IMR-90 (cell line): ENCODE results near the gene AADACL4. TPM values are rescaled to one million over a fixed set of nuclear protein-coding genes. Genes with fewer than 3 reads are reported as not detected.

ENCODE experiments used
- ATAC-seq: fragments of 200-7000 bp; cut with Tn5 transposase; 2 replicates; pipeline ENCODE4 v1.9.1; 2020; ENCODE audit warnings: low read depth, mild to moderate bottlenecking, moderate library complexity
- BruUV-seq: library from RNA; stranded (reverse); fragments of 400-500 nt; replicated peaks from 2 replicates; lab custom pipeline; 2021; lab: Mats Ljungman, UMichigan
- CTCF ChIA-PET: fragments of 300-600 bp; formaldehyde crosslinking; extraction: SDS; loops from one replicate; lab custom pipeline; 2021; ENCODE audit warnings: antibody characterized with exemption; lab: Yijun Ruan, JAX
- POLR2A ChIA-PET: fragments of 300-600 bp; sonication (Branson Sonifier 250); formaldehyde crosslinking; loops from one replicate; lab custom pipeline; 2022; ENCODE audit warnings: antibody characterized with exemption; ENCODE audit not compliant: unreplicated experiment; lab: Charles Lee
- DNase-seq: peaks from one replicate; pipeline ENCODE4 v3.0.0; 2013
- H2AFZ ChIP-seq: replicated peaks from 2 replicates; pipeline ENCODE3; 2013; ENCODE audit warnings: low read length, mild to moderate bottlenecking; ENCODE audit not compliant: poor library complexity
- H2AK5ac ChIP-seq: 2 replicates; pipeline ENCODE4 v1.6.1; 2013; ENCODE audit warnings: low read depth, low read length, inconsistent platforms
- H2AK9ac ChIP-seq: replicated peaks from 2 replicates; pipeline ENCODE3; 2013; ENCODE audit warnings: mild to moderate bottlenecking, low read depth, low read length, moderate library complexity; ENCODE audit not compliant: poor library complexity
- H2BK120ac ChIP-seq: 2 replicates; pipeline ENCODE4 v1.6.1; 2013; ENCODE audit warnings: low read depth, low read length, inconsistent platforms
- H2BK15ac ChIP-seq: 3 replicates; pipeline ENCODE4 v1.6.1; 2013; ENCODE audit warnings: low read depth, low read length, inconsistent platforms
- H2BK20ac ChIP-seq: 2 replicates; pipeline ENCODE4 v1.6.1; 2013; ENCODE audit warnings: low read depth, mild to moderate bottlenecking, inconsistent platforms, low read length, moderate library complexity
- H2BK5ac ChIP-seq: 2 replicates; pipeline ENCODE4 v1.6.1; 2013; ENCODE audit warnings: mild to moderate bottlenecking, low read depth, low read length, inconsistent platforms; ENCODE audit not compliant: poor library complexity, severe bottlenecking
- H3K14ac ChIP-seq: replicated peaks from 2 replicates; pipeline ENCODE4 v1.6.1; 2013; ENCODE audit warnings: low read depth, low read length, inconsistent platforms
- H3K18ac ChIP-seq: 2 replicates; pipeline ENCODE4 v1.6.1; 2013; ENCODE audit warnings: low read depth, low read length, control low read depth
- H3K23ac ChIP-seq: 2 replicates; pipeline ENCODE4 v1.6.1; 2013; ENCODE audit warnings: low read depth, low read length, inconsistent platforms
- H3K27ac ChIP-seq: 2 replicates; pipeline ENCODE4 v1.5.1; 2013; ENCODE audit warnings: mild to moderate bottlenecking, control low read depth, low read length; ENCODE audit not compliant: insufficient read depth
- H3K27me3 ChIP-seq: 2 replicates; pipeline ENCODE4 v1.6.1; 2013; ENCODE audit warnings: low read length; ENCODE audit not compliant: control insufficient read depth, insufficient read depth
- H3K36me3 ChIP-seq: 2 replicates; pipeline ENCODE4 v1.6.1; 2013; ENCODE audit warnings: low read length, mixed read lengths; ENCODE audit not compliant: control insufficient read depth, insufficient read depth
- H3K4ac ChIP-seq: 2 replicates; pipeline ENCODE4 v1.6.1; 2013; ENCODE audit warnings: low read depth, low read length, inconsistent platforms
- H3K4me1 ChIP-seq: 2 replicates; pipeline ENCODE4 v1.6.1; 2013; ENCODE audit warnings: low read length, mixed read lengths; ENCODE audit not compliant: control insufficient read depth, insufficient read depth
- H3K4me2 ChIP-seq: 2 replicates; pipeline ENCODE4 v1.6.1; 2013; ENCODE audit warnings: low read depth, mild to moderate bottlenecking, control low read depth, low read length, moderate library complexity
- H3K4me3 ChIP-seq: 2 replicates; pipeline ENCODE4 v1.5.1; 2013; ENCODE audit warnings: low read depth, mild to moderate bottlenecking, control low read depth, low read length, moderate library complexity; ENCODE audit not compliant: insufficient read depth
- H3K56ac ChIP-seq: 2 replicates; pipeline ENCODE4 v1.6.1; 2013; ENCODE audit warnings: low read length, inconsistent platforms; ENCODE audit not compliant: insufficient read depth; ENCODE audit errors: extremely low read depth
- H3K79me1 ChIP-seq, 2 experiments: 2 replicates each; pipeline ENCODE4 v1.6.1; 2013; ENCODE audit warnings: low read length in 2 of 2, inconsistent platforms in 1 of 2, low read depth in 1 of 2
- H3K9ac ChIP-seq: 2 replicates; pipeline ENCODE4 v1.6.1; 2013; ENCODE audit warnings: low read depth, low read length, control low read depth
- H3K9me1 ChIP-seq: 2 replicates; pipeline ENCODE4 v1.6.1; 2013; ENCODE audit warnings: low read length, inconsistent platforms; ENCODE audit not compliant: insufficient read depth
- H3K9me3 ChIP-seq: 2 replicates; pipeline ENCODE4 v1.6.1; 2013; ENCODE audit warnings: low read length; ENCODE audit not compliant: control insufficient read depth, insufficient read depth
- H4K20me1 ChIP-seq: 2 replicates; pipeline ENCODE4 v1.6.1; 2013; ENCODE audit warnings: low read length, inconsistent platforms; ENCODE audit not compliant: insufficient read depth
- H4K5ac ChIP-seq: 2 replicates; pipeline ENCODE4 v1.6.1; 2013; ENCODE audit warnings: mild to moderate bottlenecking, low read depth, low read length, control low read depth
- H4K8ac ChIP-seq, 2 experiments: 2 replicates each; pipeline ENCODE4 v1.6.1; 2013; ENCODE audit warnings: low read depth in 2 of 2, low read length in 2 of 2, control low read depth in 1 of 2, inconsistent platforms in 1 of 2
- H4K91ac ChIP-seq: 2 replicates; pipeline ENCODE4 v1.6.1; 2013; ENCODE audit warnings: low read depth, low read length, inconsistent platforms; ENCODE audit not compliant: insufficient read depth
- CTCF ChIP-seq: conservative IDR thresholded peaks from 2 replicates; pipeline ENCODE4 v1.5.1; 2012; ENCODE audit warnings: mild to moderate bottlenecking, low read depth, low read length, improper control_type of control experiment
- FOS ChIP-seq: fragments of 150-350 bp; IDR thresholded peaks from 2 replicates; pipeline ENCODE4 v1.6.1; 2016; ENCODE audit warnings: low read depth, low read length
- MAFK ChIP-seq: IDR thresholded peaks from 2 replicates; pipeline ENCODE4 v1.6.1; 2012; ENCODE audit warnings: low read depth, low read length, improper control_type of control experiment
- MAZ ChIP-seq: IDR thresholded peaks from 2 replicates; pipeline ENCODE4 v1.6.1; 2012; ENCODE audit warnings: low read depth, mild to moderate bottlenecking, low read length, improper control_type of control experiment, moderate library complexity, borderline replicate concordance
- MXI1 ChIP-seq: IDR thresholded peaks from 2 replicates; pipeline ENCODE4 v1.6.1; 2012; ENCODE audit warnings: low read depth, mild to moderate bottlenecking, low read length, moderate library complexity, borderline replicate concordance
- NFE2L2 ChIP-seq: fragments of 150-350 bp; IDR thresholded peaks from 2 replicates; pipeline ENCODE4 v1.6.1; 2016; ENCODE audit warnings: low read depth, mild to moderate bottlenecking, low read length
- POLR2A ChIP-seq: IDR thresholded peaks from 2 replicates; pipeline ENCODE4 v1.6.1; 2012; ENCODE audit warnings: mild to moderate bottlenecking, low read depth, low read length
- RAD21 ChIP-seq: IDR thresholded peaks from 2 replicates; pipeline ENCODE4 v1.6.1; 2012; ENCODE audit warnings: low read length, improper control_type of control experiment
- RCOR1 ChIP-seq: IDR thresholded peaks from 2 replicates; pipeline ENCODE4 v1.6.1; 2012; ENCODE audit warnings: mild to moderate bottlenecking, low read length, improper control_type of control experiment; ENCODE audit not compliant: insufficient replicate concordance
- SMC3 ChIP-seq: fragments of 150-350 bp; IDR thresholded peaks from 2 replicates; pipeline ENCODE4 v1.6.1; 2016; ENCODE audit warnings: low read depth, mild to moderate bottlenecking, antibody characterized with exemption, low read length, moderate library complexity
- WGBS, 2 experiments: methylation state at CpG; one replicate each; pipeline versions ENCODE4 v1.1.5 to v1.1.7; 2013; ENCODE audit warnings: missing lambda C conversion rate in 2 of 2; ENCODE audit not compliant: insufficient read length in 1 of 2; ENCODE audit errors: extremely low coverage in 2 of 2; 5-methylcytosine and 5-hydroxymethylcytosine counted together
- dilution Hi-C: fragments of 300-500 bp; cut with HindIII; formaldehyde crosslinking; loops from one replicate; pipeline ENCODE4 v1.14.3; 2018; ENCODE audit warnings: low sequenced_read_pairs; ENCODE audit not compliant: unreplicated experiment
- in situ Hi-C: fragments of 300-500 bp; cut with MboI; formaldehyde crosslinking; loops from 3 replicates; pipeline ENCODE4 v1.14.3; 2019; ENCODE audit warnings: low sequenced_read_pairs, inconsistent platforms, mixed read lengths
- intact Hi-C: fragments of 100-400 bp; cut with micrococcal nuclease; formaldehyde crosslinking; loops from 2 replicates; pipeline ENCODE4 v1.10.0; 2022
- polyA plus RNA-seq, 3 experiments: library from polyadenylated mRNA; depleted of rRNA; stranded (reverse); fragments of >200 nt; gene quantifications; 2 replicates each; pipeline ENCODE4 v1.2.3, GENCODE V29; 2012; ENCODE audit warnings: low replicate concordance in 1 of 3
- total RNA-seq: library from RNA; depleted of rRNA; stranded (reverse); fragments of >200 nt; gene quantifications from 2 replicates; pipeline ENCODE4 v1.2.3, GENCODE V29; 2012

The AADACL4 gene
- total and polyA plus RNA-seq, 2 of the 4 experiments (the other 2 are of a cell fraction) = not detected

DNA sequence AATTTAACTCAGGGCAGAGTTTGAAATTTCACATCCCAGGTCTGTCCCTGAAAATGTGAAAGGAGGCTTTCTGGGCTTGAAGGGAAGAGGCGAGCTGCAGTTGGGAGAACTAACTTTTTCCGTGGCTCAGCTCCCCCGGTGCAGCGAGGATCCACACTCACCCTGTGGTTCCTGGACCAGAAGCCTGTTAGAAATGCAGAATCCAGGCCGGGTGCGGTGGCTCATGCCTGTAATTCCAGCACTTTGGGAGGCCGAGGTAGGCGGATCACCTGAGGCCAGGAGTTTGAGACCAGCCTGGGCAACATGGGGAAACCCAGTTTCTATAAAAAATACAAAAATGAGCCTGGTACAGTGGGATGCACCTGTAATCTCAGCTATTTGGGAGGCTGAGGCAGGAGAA, 23.0 kb upstream of the AADACL4 start:
- Histone ChIP-seq H3K14ac (no peak overlapping the region), H3K27me3 (0 out of 2 replicates have a peak, but pooled peaks cover 2% of the 10 kb centered on the region), H2BK20ac (no peak overlapping the region), H3K4me3 (no peak overlapping the region), H3K18ac (no peak overlapping the region), H2AK9ac (no peak overlapping the region), H3K79me1 (peaks cover 0 to 7% of the 10 kb centered on the region in 2 experiments; a peak in 1 of 4 replicates), H4K8ac (no peak overlapping the region), H4K20me1 (no peaks in the 10 kb centered on the region), H4K91ac (no peak overlapping the region), H3K9ac (no peak overlapping the region), H2AFZ (no peak overlapping the region), H3K9me3 (no peaks in the 10 kb centered on the region), H3K27ac (no peak overlapping the region), H3K36me3 (no peaks in the 10 kb centered on the region), H2BK5ac (no peak overlapping the region), H4K5ac (no peak overlapping the region), H3K4me1 (peaks cover 15% of the 10 kb centered on the region), H2AK5ac (no peak overlapping the region), H2BK120ac (no peak overlapping the region), H2BK15ac (no peak overlapping the region), H3K4me2 (no peak overlapping the region), H3K23ac (no peak overlapping the region), H3K9me1 (no peaks in the 10 kb centered on the region), H3K56ac (no peak overlapping the region), H3K4ac (no peak overlapping the region; the same call in 1 of the 2 replicates)
- BruUV-seq = no TSS peak
- CTCF ChIA-PET = interaction anchor here (1.0 to 1.1 kb wide), 3 partner anchors 9 to 443 kb away, joined by 3 to 4 read pairs (median 3); no protein-coding TSS in a partner anchor
- 100% methylated on average over 2 of the region's 8 CpGs; no CpG with 5 or more reads in 1 of the 2 experiments for WGBS, 2 experiments
- ATAC-seq (no peak), DNase-seq (no peak)
- dilution Hi-C loops = no loop called here
- intact Hi-C loops = loop anchor here (1.0 kb wide), 1 partner anchor 143 kb away; no protein-coding TSS in a partner anchor
- in situ Hi-C loops = loop anchor here (25.0 kb wide), 1 partner anchor 209 kb away; no protein-coding TSS in a partner anchor
- POLR2A ChIA-PET = no interaction called here
- no peak for TF ChIP-seq CTCF
- no peak for TF ChIP-seq POLR2A
- TF ChIP-seq RAD21 = no peak
- no peak for TF ChIP-seq MXI1
- no peak for TF ChIP-seq RCOR1
- no peak for TF ChIP-seq SMC3
- no peak for TF ChIP-seq MAFK
- TF ChIP-seq FOS = no peak
- TF ChIP-seq MAZ = no peak
- no peak for TF ChIP-seq NFE2L2
